Gastrocnemius medialis (tissue), 4 donors: ENCODE measurements around the gene MED12L.

Experiments
- CTCF ChIP-seq, 5 experiments: fragments of 450-650 bp in 3 of 5; fragments of 200-600 bp in 2 of 5; sonication (generic) in 2 of 5; IDR thresholded peaks in 4 of 5; conservative IDR thresholded peaks in 1 of 5; 1 replicate in 4 of 5; 2 replicates in 1 of 5; pipeline ENCODE4 v1.5.1; 2016 to 2019; ENCODE audit warnings: antibody characterized with exemption in 5 of 5, mild to moderate bottlenecking in 3 of 5, moderate library complexity in 3 of 5
- POLR2A ChIP-seq, 2 donors: fragments of 450-650 bp; IDR thresholded peaks; one replicate each; pipeline ENCODE4 v1.6.1; 2017; ENCODE audit warnings: antibody characterized with exemption in 2 of 2, mild to moderate bottlenecking in 2 of 2, moderate library complexity in 2 of 2

GRCh38 chr3:151093905-151094304 lies 8.4 kb downstream of the MED12L start:
- TF ChIP-seq CTCF (IDR thresholded peaks at IDR 0.05 in 4 of 5, conservative IDR thresholded peaks at IDR 0.05 in 1 of 5), result no peak
- TF ChIP-seq POLR2A (IDR thresholded peaks at IDR 0.05), result no peak
